Fibroblast of pulmonary artery (primary cell): Measurements from ENCODE around the gene KRT26.

Experiments used
- DNase-seq: peaks from one replicate; pipeline ENCODE4 v3.0.0-alpha.2; 2010; ENCODE audit warnings: low read depth
- H3K4me3 ChIP-seq: replicated peaks from 2 replicates; pipeline ENCODE4 v1.5.1; 2011; ENCODE audit warnings: low read depth, mild to moderate bottlenecking, control low read depth, low read length, moderate library complexity
- CTCF ChIP-seq: IDR thresholded peaks from 2 replicates; pipeline ENCODE4 v1.5.1; 2011; ENCODE audit warnings: mild to moderate bottlenecking, control low read depth, low read length, inconsistent platforms; ENCODE audit errors: missing control alignments

Gene KRT26

GRCh38 chr17:40720899-40721298 lies 51.1 kb downstream of the KRT26 start:
- no peak for TF ChIP-seq CTCF
- DNase-seq: no peak
- no peak overlapping the region for H3K4me3 ChIP-seq

GRCh38 chr17:40718930-40719329 lies 53.1 kb downstream of the KRT26 start:
- no peak overlapping the region for H3K4me3 ChIP-seq
- no peak for DNase-seq
- no peak for TF ChIP-seq CTCF

- TF ChIP-seq CTCF: no peak
- no peak for DNase-seq
- no peak overlapping the region for H3K4me3 ChIP-seq
Observed at GRCh38 chr17:40717776-40718175, 54.2 kb downstream of the KRT26 start.
